Measurements from ENCODE around the gene HPCAL1. TPM values are rescaled to one million over a fixed set of nuclear protein-coding genes. Genes with fewer than 3 reads are reported as not detected.

HPCAL1 gene
- total and polyA plus RNA-seq, 2 of the 8 experiments (the other 6 are each of a cell fraction or from before 2014, with no cell fraction given) = 5.8 to 8.6 TPM

DNA sequence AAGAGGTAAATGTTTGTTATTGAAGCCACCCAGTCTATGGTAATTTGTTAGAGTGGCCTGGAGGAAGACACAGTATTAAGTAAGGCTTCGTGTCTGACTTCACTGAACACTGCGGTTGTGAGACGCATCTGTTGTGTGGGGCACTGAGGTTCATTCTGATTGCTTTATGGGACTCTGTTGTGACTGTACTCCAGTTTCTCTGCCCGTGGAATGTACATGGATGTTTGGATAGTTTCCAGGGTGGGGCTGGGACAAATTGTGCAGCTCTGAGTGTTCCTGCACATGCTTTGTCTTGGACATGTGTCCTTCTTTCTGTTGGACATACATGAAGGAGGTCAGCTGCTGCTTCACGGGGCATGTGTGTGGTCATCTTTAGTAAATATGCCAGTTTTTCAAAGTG is 86.9 kb downstream of the HPCAL1 start:
- Histone ChIP-seq H3K79me2 (ENCODE audit: control insufficient read depth in 1 of 2, insufficient read depth in 2 of 2, low read length in 2 of 2) (no peaks in the 10 kb centered on the region), H3K4me1 (replicated peaks in 1 of 4; ENCODE audit: control insufficient read depth in 3 of 4, insufficient read depth in 4 of 4, low read length in 3 of 4) (peaks cover 4 to 10% (median 6%) of the 10 kb centered on the region in 4 experiments; a peak in 5 of 7 replicates), H4K5ac (ENCODE audit: insufficient read length, low read depth, low read length) (no peak overlapping the region), H3K27me3 (replicated peaks in 1 of 4; ENCODE audit: control insufficient read depth in 3 of 4, extremely low read depth in 1 of 4, insufficient read depth in 3 of 4, low read length in 3 of 4) (no peaks in the 10 kb centered on the region), H2BK20ac (ENCODE audit: low read length) (no peak overlapping the region), H2AFZ (ENCODE audit: low read length) (no peak overlapping the region), H2BK15ac (ENCODE audit: low read length) (no peak overlapping the region), H4K20me1 (replicated peaks in 1 of 2; ENCODE audit: control insufficient read depth in 1 of 2, insufficient read depth in 2 of 2, low read length in 2 of 2) (no peaks in the 10 kb centered on the region), H3K4me2 (ENCODE audit: insufficient read depth in 1 of 2, low read depth in 2 of 2, low read length in 2 of 2) (no peak overlapping the region), H4K8ac (ENCODE audit: extremely low read depth, insufficient read depth, low read length) (no peak overlapping the region), H3K14ac (ENCODE audit: insufficient read length) (no peak overlapping the region), H2AK5ac (ENCODE audit: low read depth, low read length) (no peak overlapping the region), H2BK12ac (ENCODE audit: low read depth, low read length) (no peak overlapping the region), H3K36me3 (ENCODE audit: control insufficient read depth in 2 of 4, insufficient read depth in 4 of 4, low read length in 3 of 4) (no peaks in the 10 kb centered on the region), H3K9me3 (ENCODE audit: insufficient read depth in 2 of 2, low read depth in 1 of 2, low read length in 1 of 2) (no peaks in the 10 kb centered on the region), H3K23ac (ENCODE audit: insufficient read length) (no peak overlapping the region), H3K9ac (replicated peaks in 1 of 4; ENCODE audit: extremely low read depth in 1 of 4, low read depth in 3 of 4, low read length in 3 of 4) (no peak overlapping the region), H4K91ac (replicated peaks; ENCODE audit: insufficient read length, low read length) (no peak overlapping the region), H3K18ac (ENCODE audit: extremely low read depth, low read length) (no peak overlapping the region), H2BK120ac (replicated peaks; ENCODE audit: low read depth, low read length) (no peak overlapping the region), H2BK5ac (ENCODE audit: low read depth, low read length) (no peak overlapping the region), H3K4me3 (ENCODE audit: extremely low read depth in 1 of 4, insufficient read depth in 2 of 4, low read depth in 3 of 4, low read length in 4 of 4) (no peak overlapping the region), H3K4ac (replicated peaks; ENCODE audit: insufficient read length, low read depth, low read length) (no peak overlapping the region), H3K56ac (replicated peaks; ENCODE audit: insufficient read length, low read depth, low read length) (no peak overlapping the region), H3K27ac (ENCODE audit: low read depth, low read length) (no peak overlapping the region), H3K79me1 (ENCODE audit: low read depth, low read length) (no peaks in the 10 kb centered on the region), H3K23me2 (ENCODE audit: low read depth, low read length) (no peaks in the 10 kb centered on the region)
- CTCF ChIA-PET (ENCODE audit: partially characterized antibody) = interaction anchor here (1.1 kb wide), 1 partner anchor 19 kb away, joined by 3 read pairs; no protein-coding TSS in a partner anchor
- POLR2A ChIA-PET (ENCODE audit: partially characterized antibody) = no interaction called here
- WGBS, 2 experiments (ENCODE audit: extremely low coverage in 1 of 2, insufficient coverage in 1 of 2, insufficient read length in 1 of 2, insufficient replicate concordance in 2 of 2, low coverage in 1 of 2, low lambda C conversion rate in 2 of 2, missing lambda C conversion rate in 1 of 2) = 93% methylated on average over 5 of the region's 5 CpGs; no CpG with 5 or more reads in 1 of the 2 experiments
- DNase-seq (ENCODE audit: low read depth in 1 of 2, low spot score in 2 of 2) (no peak), FAIRE-seq (no peak)
- TF ChIP-seq CBX8 (IDR thresholded peaks at IDR 0.05; ENCODE audit: borderline replicate concordance, low read depth, low read length) (no peak), TEAD4 (IDR thresholded peaks at IDR 0.05; ENCODE audit: low read depth, low read length) (no peak), SRF (IDR thresholded peaks at IDR 0.05; ENCODE audit: low read depth, low read length) (no peak), CHD2 (IDR thresholded peaks at IDR 0.05; ENCODE audit: low read length) (no peak), CREB1 (IDR thresholded peaks at IDR 0.05) (no peak), FOSL1 (IDR thresholded peaks at IDR 0.05; ENCODE audit: insufficient read depth, low read depth, low read length) (no peak), SAP30 (IDR thresholded peaks at IDR 0.05; ENCODE audit: insufficient read depth, insufficient replicate concordance, low read length) (no peak), JUN (IDR thresholded peaks at IDR 0.05; ENCODE audit: low read depth, low read length) (no peak), PHF8 (conservative IDR thresholded peaks at IDR 0.05; ENCODE audit: low read depth, low read length) (no peak), RBBP5 (IDR thresholded peaks at IDR 0.05; ENCODE audit: borderline replicate concordance, low read depth, low read length) (no peak), SIX5 (IDR thresholded peaks at IDR 0.05; ENCODE audit: low read depth, low read length) (no peak), TAF1 (IDR thresholded peaks at IDR 0.05; ENCODE audit: low read depth, low read length) (no peak)
